ENCODE measurements around the gene PNCK.

The PNCK gene

GRCh38 chrX:153662266-153662665, 11.3 kb downstream of the PNCK start:
- DNase-seq (ENCODE audit: low read depth in 2 of 2), result peak; percentile 52 to 56

GRCh38 chrX:153659268-153659667, 14.3 kb downstream of the PNCK start:
- no peak for DNase-seq (ENCODE audit: low read depth in 2 of 2)

- no peak for DNase-seq (ENCODE audit: low read depth in 2 of 2)
These were observed 16.5 kb downstream of the PNCK start for GRCh38 chrX:153657161-153657560.

GRCh38 chrX:153653556-153653955, 20.1 kb downstream of the PNCK start:
- DNase-seq (ENCODE audit: low read depth in 2 of 2), result no peak

GRCh38 chrX:153651540-153652079, 22.0 kb downstream of the PNCK start:
- no peak for DNase-seq (ENCODE audit: low read depth in 2 of 2)

- DNase-seq (ENCODE audit: low read depth in 2 of 2), result no peak
These were observed 22.7 kb downstream of the PNCK start for GRCh38 chrX:153650959-153651358.

- DNase-seq (ENCODE audit: low read depth in 2 of 2), result no peak
These were observed 23.5 kb downstream of the PNCK start for GRCh38 chrX:153649915-153650782.

GRCh38 chrX:153649178-153649914, 24.3 kb downstream of the PNCK start:
- DNase-seq (ENCODE audit: low read depth in 2 of 2), result no peak

- no peak for DNase-seq (ENCODE audit: low read depth in 2 of 2)
These were observed 25.0 kb downstream of the PNCK start for GRCh38 chrX:153648358-153649177.

GRCh38 chrX:153647461-153648357, 25.9 kb downstream of the PNCK start:
- no peak for DNase-seq (ENCODE audit: low read depth in 2 of 2)

GRCh38 chrX:153646620-153647373, 26.8 kb downstream of the PNCK start, which contains the start of gene DUSP9:
TSS of gene DUSP9 (plus strand) at chrX:153647203. CDS start at chrX:153647954, 751 bp downstream.
- DNase-seq (ENCODE audit: low read depth in 2 of 2), result no peak

GRCh38 chrX:153645921-153646488, 27.6 kb downstream of the PNCK start:
- DNase-seq (ENCODE audit: low read depth in 2 of 2), result no peak

- DNase-seq (ENCODE audit: low read depth in 2 of 2), result no peak
These were observed 28.5 kb downstream of the PNCK start for GRCh38 chrX:153645151-153645550.

- no peak for DNase-seq (ENCODE audit: low read depth in 2 of 2)
These were observed 29.1 kb downstream of the PNCK start for GRCh38 chrX:153644356-153645125.

GRCh38 chrX:153643431-153644351, 29.9 kb downstream of the PNCK start:
- no peak for DNase-seq (ENCODE audit: low read depth in 2 of 2)

- DNase-seq (ENCODE audit: low read depth in 2 of 2), result no peak
These were observed 30.8 kb downstream of the PNCK start for GRCh38 chrX:153642655-153643430.
